HEK293 (cell line): ENCODE data around the gene DCBLD2.

Source experiments
- CTCF ChIP-seq: fragments of 450-650 bp; formaldehyde crosslinking; IDR thresholded peaks from 2 replicates; pipeline ENCODE4 v1.5.1; 2016; ENCODE audit warnings: missing biosample characterization, missing genetic modification characterization
- TF ChIP-seq, protein P1 (sequence below): fragments of 450-650 bp; formaldehyde crosslinking; IDR thresholded peaks from 2 replicates; pipeline ENCODE4 v1.5.1; 2016; ENCODE audit warnings: missing biosample characterization, missing genetic modification characterization, low read depth

- TF ChIP-seq CTCF (tag by site-specific recombination): no peak
- TF ChIP-seq, protein P1, sequence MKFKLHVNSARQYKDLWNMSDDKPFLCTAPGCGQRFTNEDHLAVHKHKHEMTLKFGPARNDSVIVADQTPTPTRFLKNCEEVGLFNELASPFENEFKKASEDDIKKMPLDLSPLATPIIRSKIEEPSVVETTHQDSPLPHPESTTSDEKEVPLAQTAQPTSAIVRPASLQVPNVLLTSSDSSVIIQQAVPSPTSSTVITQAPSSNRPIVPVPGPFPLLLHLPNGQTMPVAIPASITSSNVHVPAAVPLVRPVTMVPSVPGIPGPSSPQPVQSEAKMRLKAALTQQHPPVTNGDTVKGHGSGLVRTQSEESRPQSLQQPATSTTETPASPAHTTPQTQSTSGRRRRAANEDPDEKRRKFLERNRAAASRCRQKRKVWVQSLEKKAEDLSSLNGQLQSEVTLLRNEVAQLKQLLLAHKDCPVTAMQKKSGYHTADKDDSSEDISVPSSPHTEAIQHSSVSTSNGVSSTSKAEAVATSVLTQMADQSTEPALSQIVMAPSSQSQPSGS (tag by site-specific recombination): no peak
Observed at GRCh38 chr3:98746882-98747281, 154.6 kb downstream of the DCBLD2 start.
